ENCODE results near the gene C2. TPM values are rescaled to one million over a fixed set of nuclear protein-coding genes. Genes with fewer than 3 reads are reported as not detected.
"Not testable (repeated sequence)": the region's sequence is repeated elsewhere in the genome, so short reads cannot be mapped to it uniquely, and the experiment has no call there.

C2 gene
- total RNA-seq, 1 donor = 4.4 TPM

DNA sequence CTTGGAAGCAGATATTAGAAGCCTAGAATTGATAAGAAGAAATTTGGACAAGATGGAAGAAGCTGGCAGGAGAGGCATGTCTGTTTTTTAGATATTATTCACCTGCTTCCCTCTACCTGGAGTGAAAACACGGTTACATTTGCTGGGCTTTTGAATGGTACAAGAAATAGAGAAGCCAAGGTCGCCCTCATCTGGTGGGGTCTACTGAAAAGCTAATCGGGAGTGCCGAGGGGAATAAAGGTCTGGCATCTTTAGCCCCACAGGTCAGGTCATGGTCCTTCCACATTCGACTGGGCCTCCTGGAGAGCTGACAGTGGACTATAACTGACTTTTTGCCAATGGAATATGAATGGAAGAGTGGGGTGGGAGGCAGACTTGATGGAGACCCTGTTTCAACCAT is 4.6 kb upstream of the C2 start:
- peak; percentile 29 for DNase-seq (ENCODE audit: low read depth)
- TF ChIP-seq, protein P1, sequence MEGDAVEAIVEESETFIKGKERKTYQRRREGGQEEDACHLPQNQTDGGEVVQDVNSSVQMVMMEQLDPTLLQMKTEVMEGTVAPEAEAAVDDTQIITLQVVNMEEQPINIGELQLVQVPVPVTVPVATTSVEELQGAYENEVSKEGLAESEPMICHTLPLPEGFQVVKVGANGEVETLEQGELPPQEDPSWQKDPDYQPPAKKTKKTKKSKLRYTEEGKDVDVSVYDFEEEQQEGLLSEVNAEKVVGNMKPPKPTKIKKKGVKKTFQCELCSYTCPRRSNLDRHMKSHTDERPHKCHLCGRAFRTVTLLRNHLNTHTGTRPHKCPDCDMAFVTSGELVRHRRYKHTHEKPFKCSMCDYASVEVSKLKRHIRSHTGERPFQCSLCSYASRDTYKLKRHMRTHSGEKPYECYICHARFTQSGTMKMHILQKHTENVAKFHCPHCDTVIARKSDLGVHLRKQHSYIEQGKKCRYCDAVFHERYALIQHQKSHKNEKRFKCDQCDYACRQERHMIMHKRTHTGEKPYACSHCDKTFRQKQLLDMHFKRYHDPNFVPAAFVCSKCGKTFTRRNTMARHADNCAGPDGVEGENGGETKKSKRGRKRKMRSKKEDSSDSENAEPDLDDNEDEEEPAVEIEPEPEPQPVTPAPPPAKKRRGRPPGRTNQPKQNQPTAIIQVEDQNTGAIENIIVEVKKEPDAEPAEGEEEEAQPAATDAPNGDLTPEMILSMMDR (IDR thresholded peaks at IDR 0.05; ENCODE audit: insufficient read depth, low read length) = peak; percentile 19
- H3K4me3 ChIP-seq (ENCODE audit: low read depth, low read length) = no peak overlapping the region

- H3K4me3 ChIP-seq (ENCODE audit: low read depth, low read length) = no peak overlapping the region
- TF ChIP-seq, protein P1 (IDR thresholded peaks at IDR 0.05; ENCODE audit: insufficient read depth, low read length) = no peak
- no peak for DNase-seq (ENCODE audit: low read depth)
Observed at GRCh38 chr6:31927863-31928671, 550 bp downstream of the C2 start.

- H3K4me3 ChIP-seq (ENCODE audit: low read depth, low read length) = no peak overlapping the region
- DNase-seq (ENCODE audit: low read depth) = no peak
- TF ChIP-seq, protein P1 (IDR thresholded peaks at IDR 0.05; ENCODE audit: insufficient read depth, low read length) = no peak
Observed at GRCh38 chr6:31928672-31928939, 1.1 kb downstream of the C2 start.

DNA sequence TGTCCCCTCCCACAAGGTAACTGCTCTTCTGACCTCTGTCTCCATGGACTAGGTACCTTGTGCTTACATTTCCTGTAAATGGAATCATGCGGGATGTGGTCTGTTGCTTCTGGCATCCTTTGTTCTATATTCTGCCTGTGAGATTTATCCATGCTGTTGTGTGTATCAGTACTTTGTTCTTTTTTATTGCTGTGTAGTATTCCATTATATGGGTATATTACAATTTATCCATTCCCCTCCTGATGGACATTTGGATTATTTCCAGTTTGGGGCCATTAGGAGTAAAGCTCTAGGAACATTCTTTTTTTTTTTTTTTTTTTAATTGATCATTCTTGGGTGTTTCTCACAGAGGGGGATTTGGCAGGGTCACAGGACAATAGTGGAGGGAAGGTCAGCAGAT is 3.4 kb downstream of the C2 start:
- no peak overlapping the region for H3K4me3 ChIP-seq (ENCODE audit: low read depth, low read length)
- TF ChIP-seq, protein P1 (IDR thresholded peaks at IDR 0.05; ENCODE audit: insufficient read depth, low read length) = no peak
- no peak for DNase-seq (ENCODE audit: low read depth)

DNA sequence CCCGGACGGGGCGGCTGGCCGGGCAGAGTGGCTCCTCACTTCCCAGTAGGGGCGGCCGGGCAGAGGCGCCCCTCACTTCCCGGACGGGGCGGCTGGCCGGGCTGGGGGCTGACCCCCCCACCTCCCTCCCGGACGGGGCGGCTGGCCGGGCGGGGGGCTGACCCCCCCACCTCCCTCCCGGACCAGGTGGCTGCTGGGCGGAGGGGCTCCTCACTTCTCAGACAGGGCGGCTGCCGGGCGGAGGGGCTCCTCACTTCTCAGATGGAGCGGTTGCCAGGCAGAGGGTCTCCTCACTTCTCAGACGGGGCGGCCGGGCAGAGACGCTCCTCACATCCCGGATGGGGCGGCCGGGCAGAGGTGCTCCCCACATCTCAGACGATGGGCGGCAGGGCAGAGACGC is 4.6 kb downstream of the C2 start:
- H3K4me3 ChIP-seq (ENCODE audit: low read depth, low read length); DNase-seq (ENCODE audit: low read depth): not testable (repeated sequence)

DNA sequence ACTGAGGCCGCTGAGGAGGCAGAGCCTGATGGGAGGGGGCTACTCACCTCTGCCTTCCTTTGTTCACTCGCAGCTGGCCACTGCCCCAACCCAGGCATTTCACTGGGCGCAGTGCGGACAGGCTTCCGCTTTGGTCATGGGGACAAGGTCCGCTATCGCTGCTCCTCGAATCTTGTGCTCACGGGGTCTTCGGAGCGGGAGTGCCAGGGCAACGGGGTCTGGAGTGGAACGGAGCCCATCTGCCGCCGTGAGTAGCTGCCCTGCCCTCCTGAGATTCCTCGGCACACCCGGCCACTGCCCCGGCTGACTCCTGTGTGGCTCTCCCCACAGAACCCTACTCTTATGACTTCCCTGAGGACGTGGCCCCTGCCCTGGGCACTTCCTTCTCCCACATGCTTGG is 6.0 kb downstream of the C2 start:
- no peak for DNase-seq (ENCODE audit: low read depth)
- H3K4me3 ChIP-seq (ENCODE audit: low read depth, low read length) = no peak overlapping the region
- TF ChIP-seq, protein P1 (IDR thresholded peaks at IDR 0.05; ENCODE audit: insufficient read depth, low read length) = no peak

- TF ChIP-seq, protein P1 (IDR thresholded peaks at IDR 0.05; ENCODE audit: insufficient read depth, low read length) = no peak
- H3K4me3 ChIP-seq (ENCODE audit: low read depth, low read length) = no peak overlapping the region
- DNase-seq (ENCODE audit: low read depth) = no peak
Observed at GRCh38 chr6:31935021-31935420, 7.5 kb downstream of the C2 start.

All from fibroblast of the aortic adventitia (primary cell).